PC-9 (cell line): ENCODE data around the gene ATRNL1. TPM values are rescaled to one million over a fixed set of nuclear protein-coding genes. Genes with fewer than 3 reads are reported as not detected.

Experiments
- BruUV-seq: library from RNA; stranded (reverse); fragments of 400-500 nt; replicated peaks from 2 replicates; lab custom pipeline; 2021; lab: Mats Ljungman, UMichigan
- CTCF ChIA-PET: fragments of 300-600 bp; sonication (Branson Sonifier 250); formaldehyde crosslinking; loops from one replicate; lab custom pipeline; 2022; ENCODE audit warnings: antibody characterized with exemption; lab: Charles Lee
- POLR2A ChIA-PET: fragments of 300-600 bp; sonication (Branson Sonifier 250); formaldehyde crosslinking; loops from one replicate; lab custom pipeline; 2022; ENCODE audit warnings: antibody characterized with exemption; ENCODE audit not compliant: unreplicated experiment; lab: Charles Lee
- DNase-seq, 2 experiments: peaks; one replicate each; pipeline versions ENCODE4 v3.0.0 to v3.0.0-alpha.2; 2015 to 2022; ENCODE audit warnings: mixed read lengths in 1 of 2
- H2AFZ ChIP-seq: fragments of 200-600 bp; sonication (generic); 2 replicates; pipeline ENCODE4 v1.8.1; 2017; ENCODE audit warnings: antibody characterized with exemption
- H3F3A ChIP-seq: fragments of 200-600 bp; sonication (generic); 2 replicates; pipeline ENCODE4 v1.8.1; 2017; ENCODE audit warnings: antibody characterized with exemption, mild to moderate bottlenecking, low read depth; ENCODE audit not compliant: insufficient read depth
- H3K27ac ChIP-seq: fragments of 200-600 bp; sonication (generic); 2 replicates; pipeline ENCODE4 v1.6.1; 2016; ENCODE audit warnings: mixed run types
- H3K27me3 ChIP-seq: fragments of 200-600 bp; sonication (generic); 2 replicates; pipeline ENCODE4 v1.6.1; 2016; ENCODE audit warnings: low read depth, mixed run types; ENCODE audit not compliant: insufficient read depth
- H3K36me3 ChIP-seq: fragments of 200-600 bp; sonication (generic); 2 replicates; pipeline ENCODE4 v1.6.1; 2016; ENCODE audit warnings: low read depth, mixed run types
- H3K4me1 ChIP-seq: fragments of 200-600 bp; sonication (generic); replicated peaks from 2 replicates; pipeline ENCODE4 v1.6.1; 2016; ENCODE audit warnings: mixed run types; ENCODE audit not compliant: insufficient read depth
- H3K4me2 ChIP-seq: fragments of 200-600 bp; sonication (generic); 2 replicates; pipeline ENCODE4 v1.6.1; 2017; ENCODE audit warnings: mixed run types
- H3K4me3 ChIP-seq: fragments of 200-600 bp; sonication (generic); 2 replicates; pipeline ENCODE4 v1.6.1; 2016; ENCODE audit warnings: mixed run types
- H3K79me2 ChIP-seq: fragments of 200-600 bp; sonication (generic); 2 replicates; pipeline ENCODE4 v1.6.1; 2017; ENCODE audit warnings: low read depth, mixed run types
- H3K9me2 ChIP-seq: fragments of 200-600 bp; sonication (generic); 2 replicates; pipeline ENCODE4 v1.8.1; 2017; ENCODE audit warnings: mild to moderate bottlenecking; ENCODE audit not compliant: insufficient read depth
- H3K9me3 ChIP-seq: fragments of 200-600 bp; sonication (generic); 2 replicates; pipeline ENCODE4 v1.8.1; 2016; ENCODE audit warnings: low read depth; ENCODE audit not compliant: insufficient read depth
- H4K20me1 ChIP-seq: fragments of 200-600 bp; sonication (generic); 2 replicates; pipeline ENCODE4 v1.8.1; 2017; ENCODE audit not compliant: insufficient read depth
- CTCF ChIP-seq: fragments of 200-600 bp; sonication (generic); conservative IDR thresholded peaks from 2 replicates; pipeline ENCODE4 v1.6.1; 2017; ENCODE audit warnings: mixed run types, antibody characterized with exemption, mild to moderate bottlenecking, moderate library complexity
- EZH2 ChIP-seq: fragments of 200-600 bp; sonication (generic); IDR thresholded peaks from 2 replicates; pipeline ENCODE4 v1.8.0; 2017; ENCODE audit warnings: antibody characterized with exemption, low read depth
- intact Hi-C: fragments of 100-400 bp; cut with micrococcal nuclease; formaldehyde crosslinking; loops from one replicate; pipeline ENCODE4 v1.10.0; 2022; ENCODE audit not compliant: unreplicated experiment
- total RNA-seq: library from RNA; stranded (reverse); gene quantifications from 2 replicates; pipeline ENCODE4 v1.2.3, GENCODE V29; 2021

Gene ATRNL1
- total RNA-seq, 1 experiment from 2014 or later, result not detected

GRCh38 chr10:115073796-115074195, 19.4 kb upstream of the ATRNL1 start:
- Histone ChIP-seq H3K4me3 (no peak overlapping the region), H3K4me1 (no peaks in the 10 kb centered on the region), H3K4me2 (no peak overlapping the region), H3F3A (no peaks in the 10 kb centered on the region), H3K9me2 (no peaks in the 10 kb centered on the region; the same call in 1 of the 2 replicates), H4K20me1 (no peaks in the 10 kb centered on the region), H3K36me3 (no peaks in the 10 kb centered on the region), H2AFZ (no peak overlapping the region), H3K27ac (no peak overlapping the region), H3K27me3 (no peaks in the 10 kb centered on the region), H3K79me2 (no peaks in the 10 kb centered on the region), H3K9me3 (no peaks in the 10 kb centered on the region)
- BruUV-seq, result no TSS peak
- POLR2A ChIA-PET, result no interaction called here
- DNase-seq, result no peak
- intact Hi-C loops, result no loop called here
- no peak for TF ChIP-seq CTCF
- no peak for TF ChIP-seq EZH2
- CTCF ChIA-PET, result no interaction called here

- H3K4me3 ChIP-seq, result no peak overlapping the region
- POLR2A ChIA-PET, result no interaction called here
- no TSS peak for BruUV-seq
- no peaks in the 10 kb centered on the region for H3F3A ChIP-seq
- no peaks in the 10 kb centered on the region for H3K9me3 ChIP-seq
- TF ChIP-seq CTCF (no peak), EZH2 (no peak)
- intact Hi-C loops, result no loop called here
- no peaks in the 10 kb centered on the region for H3K79me2 ChIP-seq
- no peak overlapping the region for H2AFZ ChIP-seq
- no peak for DNase-seq
- no peaks in the 10 kb centered on the region for H3K27me3 ChIP-seq
- H3K4me1 ChIP-seq, result no peaks in the 10 kb centered on the region
- H4K20me1 ChIP-seq, result no peaks in the 10 kb centered on the region
- H3K36me3 ChIP-seq, result no peaks in the 10 kb centered on the region
- H3K27ac ChIP-seq, result no peak overlapping the region
- no peak overlapping the region for H3K4me2 ChIP-seq
- H3K9me2 ChIP-seq, result no peaks in the 10 kb centered on the region
- CTCF ChIA-PET, result no interaction called here
Measured at GRCh38 chr10:115082506-115082905, 10.7 kb upstream of the ATRNL1 start.

GRCh38 chr10:115084277-115084850, 8.8 kb upstream of the ATRNL1 start:
- Histone ChIP-seq H3K4me2 (no peak overlapping the region), H3K9me3 (no peaks in the 10 kb centered on the region), H3K27me3 (no peaks in the 10 kb centered on the region), H4K20me1 (no peaks in the 10 kb centered on the region), H3K36me3 (no peaks in the 10 kb centered on the region), H3K4me1 (no peaks in the 10 kb centered on the region), H3K27ac (no peak overlapping the region), H2AFZ (no peak overlapping the region), H3K9me2 (no peaks in the 10 kb centered on the region), H3K79me2 (no peaks in the 10 kb centered on the region), H3K4me3 (no peak overlapping the region), H3F3A (no peaks in the 10 kb centered on the region)
- CTCF ChIA-PET, result no interaction called here
- no peak for DNase-seq
- no peak for TF ChIP-seq EZH2
- no peak for TF ChIP-seq CTCF
- POLR2A ChIA-PET, result no interaction called here
- intact Hi-C loops, result no loop called here
- BruUV-seq, result no TSS peak
